Cardiac septum (tissue), 1 donor: ENCODE data around the gene SLX4IP. TPM values are rescaled to one million over a fixed set of nuclear protein-coding genes. Genes with fewer than 3 reads are reported as not detected.

ENCODE experiments used
- DNase-seq: peaks from one replicate; pipeline ENCODE4 v3.0.0-alpha.2; 2020; ENCODE audit warnings: low spot score
- intact Hi-C: fragments of 100-400 bp; cut with DNase I; formaldehyde crosslinking; loops from one replicate; pipeline ENCODE4 v1.14.0; 2022
- total RNA-seq: library from RNA; stranded (reverse); fragmentation: NEBNext Ultra II Directional; extraction: Animal tissue kit (Norgen Biotek cat#: 25700); gene quantifications from one replicate; pipeline ENCODE4 v1.2.1, GENCODE V29; 2021
- donor health status: DM: no; HTN: no; CAD: no.

The SLX4IP gene
- total RNA-seq, 1 donor from 2014 or later = 2.3 TPM

DNA sequence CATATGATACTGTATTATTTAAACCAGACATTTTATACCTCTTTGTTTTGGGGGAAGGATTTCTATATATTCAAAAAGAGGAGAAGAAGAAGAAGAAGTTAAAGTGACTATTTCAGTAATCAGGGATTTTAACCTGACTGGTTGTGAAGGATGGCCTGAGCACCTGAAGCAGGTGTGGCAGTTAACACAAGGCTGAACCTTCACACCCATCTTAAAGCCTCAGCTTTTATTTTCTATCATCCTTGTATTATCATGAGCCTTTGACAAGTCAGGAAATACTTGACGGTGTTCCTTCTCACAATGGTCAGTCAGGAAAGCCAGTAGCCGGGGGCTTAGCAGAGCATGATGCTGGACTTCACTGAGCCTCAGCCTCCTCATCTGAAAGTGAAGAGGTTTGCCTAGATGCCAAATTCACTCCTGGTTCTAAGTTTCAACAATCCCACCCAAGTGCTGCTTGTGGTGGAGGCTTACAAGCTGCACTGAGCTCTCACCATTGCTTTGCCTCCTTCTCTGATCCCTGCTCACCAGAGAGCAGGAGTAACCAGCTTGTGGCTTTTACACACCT, 121.5 kb downstream of the SLX4IP start:
- no peak for DNase-seq
- intact Hi-C loops = loop anchor here (5.0 to 10.0 kb wide), 3 partner anchors 36 to 988 kb away; partner anchors contain the start of gene JAG1

GRCh38 chr20:10557685-10558084, 122.6 kb downstream of the SLX4IP start:
- intact Hi-C loops = loop anchor here (5.0 to 10.0 kb wide), 3 partner anchors 35 to 987 kb away; partner anchors contain the start of gene JAG1
- no peak for DNase-seq

- no peak for DNase-seq
- intact Hi-C loops = loop anchor here (5.0 to 10.0 kb wide), 3 partner anchors 34 to 986 kb away; partner anchors contain the start of gene JAG1
Measured at GRCh38 chr20:10558635-10559187, 123.6 kb downstream of the SLX4IP start.

DNA sequence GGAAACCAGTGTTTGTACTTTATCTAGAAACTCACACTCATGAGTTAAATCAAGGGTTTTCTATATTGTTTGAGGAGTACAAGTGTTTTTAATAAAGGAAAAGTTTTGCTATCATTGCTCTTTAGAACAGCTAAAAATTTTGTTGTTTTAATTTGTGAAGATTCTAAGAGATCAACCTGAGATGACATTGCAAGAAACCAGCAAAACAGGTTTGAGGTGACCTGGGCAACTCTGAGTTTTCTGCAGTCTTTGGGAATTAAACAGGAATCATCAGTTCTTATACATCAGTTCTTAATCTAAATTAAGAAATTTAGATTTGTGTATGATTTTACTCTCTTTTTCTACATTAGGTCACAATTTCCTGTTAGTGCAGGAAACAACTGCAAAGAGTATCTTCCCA, 124.2 kb downstream of the SLX4IP start:
- intact Hi-C loops = loop anchor here (5.0 to 10.0 kb wide), 3 partner anchors 33 to 986 kb away; partner anchors contain the start of gene JAG1

GRCh38 chr20:10560686-10561085, 125.6 kb downstream of the SLX4IP start:
- intact Hi-C loops = no loop called here
- no peak for DNase-seq

More for the DNA sequence above, 124.2 kb downstream of the SLX4IP start:
- DNase-seq = no peak

DNA sequence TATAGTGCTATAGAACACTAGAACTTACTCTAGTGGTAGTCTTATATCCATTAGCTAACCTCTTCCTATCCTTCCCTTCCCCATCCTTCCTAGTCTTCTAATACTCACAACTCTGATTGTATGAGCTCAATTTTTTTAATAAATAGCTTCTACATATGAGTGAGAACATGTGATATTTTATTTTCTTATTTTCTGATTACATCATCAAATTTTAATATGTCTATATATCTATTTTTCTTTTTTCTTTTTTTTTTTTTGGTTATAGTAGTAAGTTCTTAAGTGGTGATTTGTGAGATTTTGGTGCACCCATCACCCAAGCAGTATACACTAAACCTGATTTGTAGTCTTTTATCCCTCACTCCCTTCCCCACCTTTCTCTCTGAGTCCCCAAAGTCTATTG, 126.2 kb downstream of the SLX4IP start:
- no peak for DNase-seq
- intact Hi-C loops = no loop called here

DNA sequence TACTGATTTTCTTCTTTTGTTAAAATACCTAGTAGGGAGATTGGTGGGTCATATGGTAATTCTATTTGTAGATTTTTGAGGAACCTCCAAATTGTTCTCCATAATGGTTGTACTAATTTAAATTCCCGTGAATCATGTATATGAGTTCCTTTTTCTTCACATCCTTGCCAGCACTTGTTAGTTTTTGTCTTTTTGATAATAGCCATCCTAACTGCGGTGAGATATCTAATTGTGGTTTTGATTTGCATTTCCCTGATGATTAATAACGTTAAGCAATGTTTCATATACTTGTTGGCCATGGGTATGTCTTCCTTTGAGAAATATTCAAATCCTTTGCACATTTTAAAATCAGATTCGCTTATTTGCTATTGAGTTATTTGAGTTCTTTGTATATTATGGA, 127.8 kb downstream of the SLX4IP start:
- intact Hi-C loops = no loop called here
- no peak for DNase-seq

- DNase-seq = no peak
- intact Hi-C loops = no loop called here
Measured at GRCh38 chr20:10563935-10564492, 128.9 kb downstream of the SLX4IP start.

DNA sequence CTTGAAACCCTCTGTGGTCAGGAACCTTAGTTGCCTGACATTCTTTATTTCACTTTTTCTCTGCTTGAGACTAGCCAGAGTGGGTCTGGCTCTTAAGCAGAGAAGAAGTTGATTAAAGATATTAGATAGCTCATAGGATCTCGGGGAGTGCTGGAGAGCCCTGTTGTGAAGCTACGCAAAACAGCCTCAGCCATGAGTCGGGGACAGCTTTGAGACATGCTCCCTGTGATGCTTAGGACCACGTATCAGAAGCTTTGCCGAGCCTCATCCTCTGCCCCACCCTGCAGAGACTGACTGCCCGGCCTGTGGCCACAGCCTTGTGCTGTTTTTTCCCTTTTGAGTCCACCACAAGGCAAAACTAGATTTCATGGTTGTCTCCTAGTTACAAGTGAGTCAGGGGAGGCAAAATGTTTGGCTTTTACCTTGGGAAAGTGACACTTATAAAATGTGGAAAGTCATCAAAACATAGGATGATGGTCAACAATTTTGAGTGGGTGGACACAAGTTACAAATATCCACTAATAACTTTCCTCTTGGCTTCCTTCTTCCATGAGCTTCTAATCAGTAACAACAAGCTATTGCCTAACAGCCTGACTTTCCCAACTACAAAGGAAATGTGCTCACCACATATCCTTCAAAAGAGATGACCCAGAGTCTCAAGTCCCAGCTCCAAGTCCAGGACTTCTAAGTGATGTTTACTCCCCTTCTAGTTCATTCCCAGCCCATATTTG, 130.3 kb downstream of the SLX4IP start:
- DNase-seq = no peak
- intact Hi-C loops = no loop called here

DNA sequence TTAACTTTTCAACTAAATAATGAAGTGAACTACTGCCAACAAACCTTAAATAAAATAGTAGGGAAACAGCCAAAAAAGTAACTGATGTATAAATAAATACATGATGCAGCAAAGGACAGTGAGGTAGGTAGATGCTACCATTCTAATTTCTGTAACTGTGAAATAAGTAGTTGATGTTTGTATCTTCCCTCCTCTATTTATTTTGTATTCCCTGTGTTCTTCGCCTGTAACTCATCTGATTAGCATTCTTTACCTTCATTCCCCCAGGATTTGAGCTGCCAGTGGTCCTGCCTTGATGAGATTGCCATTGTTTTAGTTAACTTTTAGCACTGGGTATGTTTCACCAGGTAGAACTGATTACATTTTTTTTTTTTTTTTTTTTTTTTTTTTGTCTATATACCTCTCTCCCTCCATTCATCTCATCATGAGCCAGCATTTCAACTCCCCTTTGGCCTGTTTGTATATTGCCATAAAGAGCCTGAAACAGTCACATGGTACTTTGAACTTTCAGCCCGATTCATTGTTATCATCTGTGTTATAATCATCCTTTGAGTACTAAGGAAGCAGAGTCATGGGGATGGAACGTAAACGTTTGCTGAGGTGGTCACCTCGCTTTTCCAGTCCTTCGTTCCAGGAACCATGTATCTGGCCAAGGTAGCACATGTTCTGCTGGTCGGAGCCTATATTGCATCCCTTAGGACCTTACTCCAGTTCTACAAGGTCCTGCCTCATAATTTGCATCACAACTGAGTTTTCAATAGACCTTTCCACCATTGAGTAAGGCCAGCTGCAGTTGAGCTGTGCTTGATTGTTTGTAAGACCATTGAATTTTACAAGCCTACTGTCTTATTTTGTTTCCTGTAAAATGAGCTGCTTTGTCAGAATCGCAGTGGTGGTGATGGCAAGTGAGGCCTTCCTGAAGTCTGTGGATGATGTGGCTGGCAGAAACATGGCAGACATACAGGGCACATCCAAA, 131.1 kb downstream of the SLX4IP start:
- intact Hi-C loops = no loop called here
- no peak for DNase-seq

GRCh38 chr20:10568032-10568431, 132.9 kb downstream of the SLX4IP start:
- intact Hi-C loops = no loop called here
- DNase-seq = no peak

- intact Hi-C loops = no loop called here
- no peak for DNase-seq
Measured at GRCh38 chr20:10571313-10571815, 136.3 kb downstream of the SLX4IP start.

DNA sequence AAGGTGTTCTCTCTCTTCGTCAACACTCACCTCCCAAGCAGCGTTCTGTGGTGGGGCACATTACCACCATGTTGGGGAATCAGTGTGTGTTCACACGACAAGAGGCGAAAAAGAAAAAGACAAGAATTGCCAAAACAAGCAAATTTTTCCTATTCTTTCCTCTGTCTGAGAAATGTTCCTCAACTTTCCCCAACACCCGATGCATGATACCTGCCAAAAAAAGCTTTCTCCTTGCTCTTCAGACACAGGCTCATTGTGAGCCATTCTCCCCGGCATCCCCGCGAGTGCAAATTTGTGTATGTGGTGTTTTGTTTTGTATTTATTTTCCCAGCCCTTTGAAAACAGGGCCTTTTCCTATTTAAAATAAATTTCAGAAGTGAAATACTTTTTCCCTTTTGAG, 137.7 kb downstream of the SLX4IP start:
- DNase-seq = no peak
- intact Hi-C loops = no loop called here

DNA sequence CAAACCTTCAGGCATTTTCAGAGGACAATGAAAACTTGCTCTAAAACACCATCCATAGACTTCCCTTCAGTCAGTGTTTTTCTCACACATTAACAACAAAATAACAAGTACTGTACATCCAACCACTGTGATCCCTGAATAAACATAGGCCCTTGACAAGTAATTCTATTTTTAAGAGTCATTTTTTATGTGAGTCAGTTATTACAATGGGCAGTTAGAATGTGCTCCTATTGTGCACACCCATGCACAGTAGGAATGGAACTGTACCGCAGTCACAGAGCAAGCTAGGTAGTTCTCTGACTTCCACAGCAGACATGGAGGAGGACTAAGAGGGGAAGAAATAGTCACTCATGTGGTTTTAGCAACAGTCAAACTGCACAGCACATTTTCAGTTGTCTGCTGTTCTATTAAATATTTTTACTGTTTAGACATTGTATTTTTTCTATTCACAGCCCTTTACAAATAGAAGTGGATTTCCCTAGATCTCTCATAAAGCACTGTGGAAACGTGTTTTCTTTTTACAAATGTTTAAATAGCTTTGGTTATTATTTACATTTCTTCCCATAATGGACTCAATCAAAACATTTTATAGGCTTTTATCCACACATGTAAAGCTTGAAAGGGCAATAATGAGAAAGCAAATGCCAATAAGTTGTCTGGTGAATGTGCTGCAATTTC, 138.3 kb downstream of the SLX4IP start:
- intact Hi-C loops = no loop called here
- no peak for DNase-seq

DNA sequence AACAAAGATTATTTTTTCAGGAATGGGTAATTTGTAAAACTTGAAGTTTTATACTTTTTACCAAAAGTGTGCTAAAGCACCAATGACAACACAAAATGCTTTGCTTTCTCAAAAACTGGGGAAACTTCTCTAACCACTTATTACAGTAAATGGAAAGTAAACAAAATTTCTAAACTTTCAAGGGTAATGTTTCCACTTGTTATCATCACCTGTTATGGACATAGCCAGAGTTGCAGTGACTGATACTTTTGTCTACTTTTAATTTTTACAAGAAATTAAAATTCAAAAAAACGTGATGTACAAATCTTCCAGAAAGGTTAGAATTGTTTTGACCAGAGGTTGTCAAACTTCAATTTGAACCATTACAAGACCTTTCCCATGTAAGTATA, 138.8 kb downstream of the SLX4IP start:
- DNase-seq = no peak
- intact Hi-C loops = no loop called here

GRCh38 chr20:10576411-10577090, 141.4 kb downstream of the SLX4IP start:
- no peak for DNase-seq

DNA sequence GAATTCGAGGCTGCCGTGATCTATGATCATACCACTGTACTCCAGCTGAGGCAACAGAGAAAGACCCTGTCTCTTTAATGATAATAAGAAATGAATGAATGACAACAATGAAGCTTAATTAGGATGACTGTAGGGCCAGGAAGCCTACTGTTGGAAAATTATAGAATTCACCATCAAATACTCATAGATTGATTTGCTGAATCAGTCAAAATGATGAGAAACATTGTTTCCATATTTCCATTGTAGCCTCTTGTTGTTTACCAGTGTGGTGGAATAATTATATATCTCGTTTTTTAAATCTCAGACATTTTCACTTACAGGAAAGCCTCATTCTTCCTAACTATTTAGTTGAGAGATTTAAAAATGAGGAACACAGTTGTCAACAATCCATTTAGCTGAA, 142.5 kb downstream of the SLX4IP start:
- intact Hi-C loops = no loop called here
- no peak for DNase-seq

More at GRCh38 chr20:10576411-10577090, 141.4 kb downstream of the SLX4IP start:
- intact Hi-C loops = no loop called here

- no peak for DNase-seq
- intact Hi-C loops = no loop called here
Measured at GRCh38 chr20:10578607-10579006, 143.5 kb downstream of the SLX4IP start.
